SK-N-MC (cell line): ENCODE results near the gene NHLRC2.

Experiments
- EZH2 ChIP-seq: fragments of 200-600 bp; sonication (generic); IDR thresholded peaks from one replicate; pipeline ENCODE4 v1.6.1; 2017; ENCODE audit warnings: antibody characterized with exemption
- POLR2AphosphoS5 ChIP-seq: IDR thresholded peaks from 2 replicates; pipeline ENCODE4 v1.6.1; 2012; ENCODE audit warnings: mild to moderate bottlenecking, low read depth, low read length, borderline replicate concordance

DNA sequence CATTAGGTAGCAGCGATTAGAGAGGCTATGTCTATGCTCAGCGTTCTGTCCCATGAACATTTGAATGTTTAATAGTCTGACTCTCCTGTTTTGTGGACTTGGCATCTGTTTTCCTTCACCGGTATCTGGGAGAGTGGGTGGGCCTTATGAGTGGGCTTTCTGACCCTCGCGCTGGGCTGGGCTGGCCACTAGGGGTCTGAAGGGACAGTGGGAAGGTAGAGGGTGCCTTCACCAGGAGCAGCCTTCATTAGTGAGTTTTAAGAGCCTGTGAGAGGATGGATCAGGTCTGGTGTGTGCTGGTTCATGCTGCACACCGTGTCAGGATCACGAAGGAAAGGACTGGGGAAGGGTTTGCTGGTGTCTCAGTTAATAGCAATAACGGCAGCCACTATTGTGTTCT, 34.0 kb upstream of the NHLRC2 start:
- TF ChIP-seq EZH2, result no peak
- no peak for TF ChIP-seq POLR2AphosphoS5
